IPS-11a (cell line): Measurements from ENCODE around the gene TRPM3.

Experiments used
- H3K4me3 ChIP-seq: one replicate; pipeline ENCODE4 v1.5.1; 2013; ENCODE audit warnings: low read depth, low read length, control low read depth

Gene TRPM3

GRCh38 chr9:70496244-70496643 is 625.2 kb downstream of the TRPM3 start:
- no peak overlapping the region for H3K4me3 ChIP-seq

GRCh38 chr9:70495514-70495913 is 625.9 kb downstream of the TRPM3 start:
- no peak overlapping the region for H3K4me3 ChIP-seq

DNA sequence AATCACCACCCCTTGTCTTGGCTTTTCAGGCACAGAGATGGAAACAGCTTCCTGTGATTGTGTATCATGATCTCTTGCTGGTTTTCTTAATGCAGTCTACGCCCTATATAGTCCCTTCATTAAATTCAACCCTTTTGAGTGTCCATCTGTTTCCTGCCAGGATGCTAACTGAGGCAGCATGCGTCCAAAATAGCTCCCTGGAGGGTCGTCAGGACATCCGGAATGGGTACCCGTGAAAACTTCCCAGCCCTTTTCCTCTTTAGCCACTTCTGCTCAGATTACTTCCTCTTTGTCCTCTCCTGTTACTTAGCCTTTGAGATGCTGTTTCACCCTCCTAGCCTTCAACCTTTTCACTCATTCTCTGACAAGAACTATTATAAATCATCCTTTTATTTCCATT is 627.2 kb downstream of the TRPM3 start:
- no peak overlapping the region for H3K4me3 ChIP-seq

DNA sequence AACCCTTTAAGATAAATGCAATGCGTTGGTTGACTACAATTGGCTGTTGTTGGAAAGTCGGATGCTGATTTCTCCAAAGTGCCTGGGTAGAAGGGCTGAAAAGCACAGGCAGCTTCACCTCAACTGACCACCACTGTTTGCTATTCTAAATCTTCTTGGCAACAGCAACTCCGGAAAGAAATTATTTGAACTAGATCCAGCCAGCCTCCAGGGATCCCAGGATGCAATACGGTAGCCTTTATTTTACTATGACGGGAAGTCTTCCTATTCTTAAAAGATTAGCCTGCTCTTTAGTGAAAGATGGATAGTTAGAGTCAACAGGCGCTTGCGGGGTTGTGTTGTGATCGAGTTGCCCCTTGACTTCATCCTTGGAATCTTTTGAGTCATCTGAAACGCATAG is 628.4 kb downstream of the TRPM3 start:
- H3K4me3 ChIP-seq, result no peak overlapping the region

DNA sequence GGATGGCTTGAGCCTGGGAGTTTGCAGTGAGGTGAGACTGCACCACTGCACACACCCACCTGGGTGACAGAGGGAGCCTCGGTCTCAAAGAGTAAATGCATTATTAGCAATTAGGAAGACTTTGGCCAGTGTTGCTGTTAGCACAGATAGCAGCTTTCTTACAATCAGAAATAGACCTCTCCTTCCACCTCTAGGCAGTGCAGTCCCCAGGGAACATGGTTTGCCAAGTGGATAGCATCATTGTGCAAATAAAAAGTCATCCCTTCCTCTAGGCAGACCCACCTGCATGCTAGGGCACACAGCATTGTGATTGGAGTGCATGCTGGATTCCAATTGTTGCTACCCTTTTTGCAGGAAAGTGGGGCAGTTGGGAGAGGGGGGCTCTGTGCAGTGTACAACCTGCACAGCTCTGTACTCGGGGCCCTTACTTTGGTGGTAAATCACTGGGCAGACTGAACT is 629.1 kb downstream of the TRPM3 start:
- no peak overlapping the region for H3K4me3 ChIP-seq

DNA sequence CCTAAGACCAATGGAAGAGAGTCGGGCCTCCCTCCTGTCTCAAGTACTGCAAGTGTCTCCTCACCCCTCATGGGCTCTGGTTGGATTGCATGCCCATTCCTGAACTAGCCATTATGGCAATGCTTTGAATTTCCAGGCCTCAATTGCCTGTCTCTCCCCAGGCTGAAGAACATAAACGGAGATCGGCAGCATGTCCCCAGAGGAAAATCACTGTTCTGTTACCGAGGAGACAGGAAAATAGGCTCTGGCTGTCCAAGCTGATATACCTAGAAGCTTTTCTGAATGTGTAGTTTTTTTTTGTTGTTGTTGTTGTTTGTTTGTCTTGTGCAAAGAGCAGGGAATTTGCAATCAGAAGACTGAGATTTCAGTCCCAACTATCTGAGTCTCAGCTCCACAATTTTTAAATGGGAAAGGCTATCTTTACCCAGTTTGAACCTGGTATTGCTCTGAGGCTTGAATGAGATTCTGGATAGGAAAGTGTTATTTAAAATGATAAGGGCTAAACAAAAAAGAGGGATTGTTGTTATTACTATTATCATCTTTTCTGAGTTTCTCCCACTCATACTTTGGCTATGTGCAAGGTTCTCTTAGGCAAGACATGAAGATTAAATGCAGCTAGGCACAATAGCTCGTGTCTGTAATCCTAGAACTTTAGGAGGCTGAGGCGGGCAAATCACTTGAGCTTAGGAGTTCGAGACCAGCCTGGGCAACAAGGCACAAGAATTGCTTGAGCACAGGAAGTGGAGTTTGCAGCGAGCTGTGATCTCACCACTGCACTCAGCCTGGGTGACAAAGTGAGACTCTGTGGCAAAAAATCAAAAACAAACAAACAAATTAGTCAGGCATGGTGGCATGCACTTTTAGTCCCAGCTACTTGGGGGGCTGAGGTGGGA is 629.7 kb downstream of the TRPM3 start:
- no peak overlapping the region for H3K4me3 ChIP-seq

GRCh38 chr9:70490478-70490877 is 630.9 kb downstream of the TRPM3 start:
- H3K4me3 ChIP-seq, result no peak overlapping the region

DNA sequence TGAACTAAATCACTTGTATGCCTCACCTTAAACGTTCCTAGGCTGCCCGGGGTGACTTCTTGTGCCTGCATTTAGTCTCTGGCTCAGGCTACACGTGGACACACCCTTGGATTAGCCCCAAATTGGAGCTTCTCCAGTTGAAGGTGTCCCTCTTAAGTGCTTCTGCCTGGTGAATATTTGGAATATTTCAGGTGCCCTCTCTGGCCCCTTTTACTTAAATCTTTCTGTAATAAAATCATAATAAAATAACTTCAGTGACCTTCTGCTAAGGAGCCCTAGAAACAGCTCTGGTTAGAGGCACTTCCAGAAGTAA is 632.7 kb downstream of the TRPM3 start:
- no peak overlapping the region for H3K4me3 ChIP-seq

DNA sequence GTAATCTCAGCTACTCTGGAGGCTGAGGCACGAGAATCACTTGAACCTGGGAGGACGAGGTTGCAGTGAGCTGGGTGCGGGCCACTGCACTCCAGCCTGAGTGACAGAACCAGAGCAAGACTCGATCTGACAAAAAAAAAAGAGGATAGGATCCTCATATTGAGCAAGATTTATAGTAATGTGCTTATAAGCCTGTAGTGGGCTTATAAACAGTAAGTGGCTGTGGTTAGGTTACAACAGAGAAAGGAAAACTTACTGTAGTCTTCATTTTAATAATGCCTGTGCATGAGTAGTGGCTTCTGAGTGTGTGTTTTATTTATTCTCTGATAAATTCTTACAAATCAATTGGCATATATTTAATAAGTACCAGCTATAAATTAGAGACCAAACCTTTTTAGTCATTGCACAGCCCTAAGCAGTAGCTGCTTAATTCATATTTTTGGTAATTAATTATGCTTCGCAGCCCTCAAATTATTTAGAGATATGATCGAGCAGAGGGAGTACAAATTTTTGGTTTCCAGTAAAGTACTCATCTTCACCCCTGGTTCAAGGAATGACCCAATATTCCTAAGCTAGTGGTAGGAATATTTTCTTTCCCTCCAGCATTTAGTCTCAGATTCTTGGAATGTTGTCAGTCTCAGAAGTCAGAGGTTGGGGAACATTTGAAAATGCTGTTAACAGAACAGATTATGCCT is 633.2 kb downstream of the TRPM3 start:
- no peak overlapping the region for H3K4me3 ChIP-seq

- H3K4me3 ChIP-seq, result no peak overlapping the region
These were observed 635.3 kb downstream of the TRPM3 start for GRCh38 chr9:70486127-70486526.

DNA sequence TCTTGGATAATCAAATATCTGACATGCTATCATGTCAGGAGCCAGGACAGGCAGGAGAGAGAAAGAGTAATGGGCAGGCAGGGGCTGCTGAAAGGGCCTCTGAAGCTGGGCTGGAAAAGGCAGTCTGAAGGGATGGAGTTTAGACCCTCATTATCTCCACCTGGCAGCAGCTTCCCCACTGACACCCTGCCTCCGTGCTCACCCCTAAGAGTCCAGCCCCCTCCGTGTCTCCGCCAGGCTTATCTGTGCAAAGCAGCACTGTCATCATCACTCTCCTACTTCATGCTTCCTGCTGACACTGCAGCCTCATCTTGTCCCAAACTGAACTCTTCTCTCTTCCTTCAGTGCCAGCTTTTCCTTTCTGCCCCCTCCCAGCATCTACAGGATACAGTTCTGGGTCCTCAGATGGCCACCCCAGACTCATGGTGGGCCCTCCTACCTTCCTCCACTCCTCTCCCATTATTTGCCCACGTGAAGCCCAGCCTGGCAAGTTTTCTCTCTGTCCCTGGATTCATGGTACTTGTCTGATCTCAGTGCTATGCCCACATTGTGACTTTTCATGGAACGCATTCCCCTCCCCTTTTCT is 636.1 kb downstream of the TRPM3 start:
- H3K4me3 ChIP-seq, result no peak overlapping the region

DNA sequence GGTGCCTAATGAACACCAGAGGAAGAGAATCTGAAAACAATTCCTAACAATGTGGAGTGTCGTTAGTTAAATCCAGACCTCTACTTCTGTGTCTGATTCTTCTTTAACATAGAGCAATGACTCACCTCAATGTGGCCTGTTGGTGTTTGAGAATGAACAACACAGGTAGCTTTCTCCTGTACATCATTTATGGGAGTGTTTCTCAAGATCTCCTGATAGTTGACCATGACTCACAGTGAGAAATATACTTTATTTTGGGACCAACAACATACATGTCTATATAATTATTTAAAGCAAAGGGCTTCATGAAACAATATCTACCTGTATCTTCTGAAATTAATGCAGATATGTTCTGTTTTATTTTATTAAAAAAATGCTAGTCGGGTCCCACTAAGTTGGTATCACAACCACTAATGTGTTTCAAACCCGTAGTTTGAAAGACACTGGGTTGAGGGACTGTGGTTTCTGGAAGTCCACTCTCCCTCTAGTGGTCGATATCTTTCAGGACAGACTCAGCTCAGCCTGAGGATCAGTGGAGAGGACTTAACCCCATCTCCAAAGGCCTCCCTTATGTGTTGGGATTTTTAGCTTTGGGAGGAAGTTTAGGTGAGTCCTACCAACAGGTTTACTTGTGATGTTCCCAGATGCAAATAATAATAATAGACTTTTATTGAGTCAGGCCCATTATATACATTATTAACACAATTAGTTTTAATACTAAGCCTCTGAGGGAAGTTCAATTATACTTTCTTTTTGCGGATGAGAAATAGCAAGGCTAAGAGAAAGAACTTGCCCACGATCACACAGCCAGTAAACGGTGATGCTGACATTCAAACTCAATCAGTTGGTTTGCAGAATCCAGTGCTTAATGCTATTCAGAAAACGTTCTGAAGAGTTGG is 636.9 kb downstream of the TRPM3 start:
- H3K4me3 ChIP-seq, result no peak overlapping the region

- H3K4me3 ChIP-seq, result no peak overlapping the region
These were observed 640.0 kb downstream of the TRPM3 start for GRCh38 chr9:70481471-70481870.

DNA sequence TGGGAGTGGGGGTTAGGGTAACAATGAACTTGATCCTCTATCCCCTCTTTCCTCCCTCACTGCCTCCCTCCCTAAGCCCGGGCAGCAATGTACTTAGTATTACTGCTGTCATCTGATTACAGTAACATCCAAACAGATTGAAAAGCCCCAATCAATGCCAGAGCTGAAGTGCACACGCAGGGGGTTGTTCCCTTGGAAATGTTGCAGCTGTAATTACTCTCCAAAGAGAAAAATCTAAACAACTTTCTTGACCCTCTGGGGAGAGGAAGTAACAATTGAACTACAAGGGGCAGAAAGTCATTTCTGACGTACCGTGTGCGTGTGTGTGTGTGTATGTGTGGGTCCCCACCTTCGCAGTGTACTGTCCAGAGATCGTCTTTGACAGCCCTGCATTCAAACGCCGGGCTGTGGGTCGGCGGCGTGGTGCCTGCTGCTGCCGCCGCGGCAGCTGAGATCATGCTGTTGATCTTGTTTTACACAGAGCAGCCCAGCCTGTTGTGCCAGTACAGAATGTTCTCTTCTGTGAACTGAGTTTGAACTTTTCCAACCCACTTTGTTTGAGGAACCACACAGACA is 640.9 kb downstream of the TRPM3 start:
- no peak overlapping the region for H3K4me3 ChIP-seq

GRCh38 chr9:70479880-70480291 is 641.5 kb downstream of the TRPM3 start:
- H3K4me3 ChIP-seq, result no peak overlapping the region
